GF-D8 (cell line): Measurements from ENCODE around the gene KHNYN.
"Not testable (repeated sequence)": the region's sequence is repeated elsewhere in the genome, so short reads cannot be mapped to it uniquely, and the experiment has no call there.

ENCODE experiments used
- DNase-seq: peaks from one replicate; lab custom pipeline; 2025; lab: John Stamatoyannopoulos, UW

KHNYN gene

GRCh38 chr14:24429395-24430142, at the start of gene KHNYN, which contains the start of gene CBLN3:
KHNYN (plus strand) TSS chr14:24429954; CDS start chr14:24430731, 777 bp downstream.
CBLN3 (minus strand) TSS chr14:24429668; CDS start chr14:24429054, 614 bp downstream.
- DNase-seq = peak; percentile 67

DNA sequence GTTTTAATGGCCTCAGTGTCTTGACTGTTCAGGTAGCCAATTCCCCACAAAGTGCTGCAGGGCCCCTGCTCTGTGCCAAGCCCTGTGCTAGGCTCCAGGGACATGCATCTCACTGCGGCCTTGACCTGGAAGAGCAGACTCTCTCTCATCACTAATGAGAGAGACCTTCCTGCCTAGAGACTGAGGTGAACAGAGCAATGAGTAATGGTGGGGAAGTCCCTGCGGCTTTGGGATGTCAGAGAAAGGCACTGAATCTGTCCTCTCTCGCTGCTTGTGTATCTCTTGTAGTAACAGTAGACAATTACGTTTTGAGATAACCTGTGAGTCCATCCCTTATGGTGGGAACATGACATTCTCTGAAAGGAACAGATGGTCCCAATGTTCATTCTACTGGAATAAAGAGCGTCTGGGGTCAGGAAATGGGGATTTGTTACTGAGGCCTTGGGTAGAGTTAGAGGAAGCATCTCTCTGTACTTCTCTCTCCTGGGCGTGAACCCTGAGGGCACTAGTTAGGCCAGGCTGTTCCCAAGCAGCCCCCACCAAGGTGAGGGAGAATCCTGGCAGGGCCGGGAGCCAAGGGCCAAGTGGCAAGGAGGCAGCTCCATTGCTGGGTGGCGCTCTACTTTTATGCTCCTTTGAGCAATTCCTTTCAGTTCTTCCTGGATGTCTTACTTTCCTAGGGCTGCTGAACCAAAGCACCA, 48.2 kb upstream of the KHNYN start:
- DNase-seq = no peak

GRCh38 chr14:24382064-24382371, 47.7 kb upstream of the KHNYN start:
- DNase-seq = no peak

- DNase-seq = no peak
These were observed 45.6 kb upstream of the KHNYN start for GRCh38 chr14:24384169-24384568.

DNA sequence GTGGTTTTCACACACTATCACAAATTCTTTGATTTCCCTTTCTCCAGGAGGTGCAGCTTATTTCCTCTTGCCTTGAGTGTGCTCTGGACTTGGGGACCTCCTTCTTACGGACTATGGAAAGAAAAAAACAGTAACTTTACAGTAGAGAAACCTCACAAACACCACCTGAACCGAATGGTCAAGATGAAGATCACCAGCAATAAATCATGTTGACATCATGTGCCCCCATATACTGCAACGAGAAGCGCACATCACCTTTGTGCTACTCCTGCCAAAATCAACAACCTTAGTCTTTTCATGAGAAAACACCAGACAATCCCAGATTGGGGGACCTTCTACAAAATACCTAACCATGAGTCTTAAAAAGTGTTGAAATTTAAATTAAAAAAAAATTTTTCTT, 44.2 kb upstream of the KHNYN start:
- no peak for DNase-seq

- no peak for DNase-seq
These were observed 42.8 kb upstream of the KHNYN start for GRCh38 chr14:24387009-24387345.

DNA sequence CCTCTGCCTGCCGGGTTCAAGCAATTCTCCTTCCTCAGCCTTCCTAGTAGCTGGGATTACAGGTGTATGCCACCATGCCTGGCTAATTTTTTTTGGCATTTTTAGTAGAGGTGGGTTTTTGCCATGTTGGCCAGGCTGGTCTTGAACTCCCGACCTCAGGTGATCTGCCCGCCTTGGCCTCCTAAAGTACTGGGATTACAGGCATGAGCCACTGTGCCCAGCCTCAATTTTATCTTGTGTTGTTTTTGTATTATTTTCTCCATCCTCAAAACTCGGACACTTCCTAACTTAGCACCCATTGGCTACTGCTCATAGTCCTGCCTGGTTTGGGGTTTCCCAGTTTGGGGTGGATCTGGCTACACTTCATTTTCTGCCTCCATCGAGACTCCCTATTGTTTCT, 42.2 kb upstream of the KHNYN start:
- DNase-seq = not testable (repeated sequence)

DNA sequence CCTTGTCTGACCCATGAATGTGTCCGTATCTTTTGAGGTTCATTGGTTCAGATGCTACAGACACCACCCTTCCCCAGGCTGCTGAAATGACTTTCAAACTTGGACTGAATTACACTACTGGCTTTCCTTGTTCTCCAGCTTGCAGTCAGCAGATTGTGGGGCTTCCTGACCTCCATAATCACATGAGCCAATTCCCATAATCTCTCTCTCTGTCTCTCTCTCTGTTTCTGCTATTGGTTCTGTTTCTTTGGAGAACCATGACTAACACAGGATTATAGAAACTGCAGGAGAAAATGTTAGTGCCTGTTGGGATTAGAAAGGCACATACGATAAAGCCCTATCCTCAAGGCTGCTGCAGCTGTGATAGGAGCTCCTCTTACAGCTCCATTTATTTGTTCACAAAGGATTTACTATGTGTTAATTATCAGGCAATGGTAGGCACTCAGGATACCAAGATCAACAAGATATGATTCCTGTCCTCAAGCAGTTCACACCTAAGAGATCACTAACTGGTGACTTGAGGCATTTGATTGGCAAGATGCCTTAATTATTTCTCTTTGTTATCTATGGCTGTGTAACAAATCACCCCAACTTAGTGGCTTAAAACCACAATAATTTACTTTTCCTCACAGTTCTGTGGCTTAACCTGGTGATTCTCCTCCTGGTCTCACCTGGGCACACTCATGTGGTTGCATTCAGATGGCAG, 41.1 kb upstream of the KHNYN start:
- no peak for DNase-seq

GRCh38 chr14:24389226-24389848, 40.4 kb upstream of the KHNYN start:
- no peak for DNase-seq

GRCh38 chr14:24390701-24391468, 38.9 kb upstream of the KHNYN start:
- DNase-seq = no peak

DNA sequence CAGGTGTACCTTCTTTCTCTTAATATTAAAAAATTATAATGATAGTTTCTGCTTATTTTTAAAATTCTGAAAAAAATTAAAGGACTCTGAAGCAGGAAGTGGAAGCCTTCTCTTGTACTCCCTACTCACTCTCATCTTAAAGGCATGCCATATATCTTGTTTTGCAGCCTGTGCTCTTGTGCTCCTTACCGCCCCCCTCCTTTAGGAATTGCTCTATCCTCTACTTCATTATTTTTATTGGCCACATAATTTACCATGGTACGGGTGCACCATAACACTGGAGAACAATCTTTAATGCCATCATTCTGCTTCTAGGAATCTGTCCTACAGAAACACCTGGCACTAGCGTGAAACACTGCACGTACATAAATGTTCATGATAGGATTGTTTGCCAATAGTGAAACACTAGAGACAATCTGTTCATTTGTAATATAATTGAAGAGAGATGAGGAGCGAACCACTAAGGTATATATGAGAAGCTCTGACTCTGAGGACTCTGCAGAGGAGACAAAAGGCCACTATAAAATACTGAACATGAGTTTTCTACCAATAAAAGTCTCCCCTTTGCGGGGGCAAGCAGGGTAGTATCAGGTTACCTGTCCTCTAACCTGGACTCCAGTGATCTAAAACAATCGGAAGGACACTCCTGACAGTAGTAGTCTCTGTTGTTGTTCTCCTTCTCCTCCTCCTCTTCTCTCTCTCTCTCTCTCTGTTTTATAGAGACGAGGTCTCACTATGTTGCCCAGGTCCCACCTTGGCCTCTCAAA, 37.2 kb upstream of the KHNYN start:
- no peak for DNase-seq

GRCh38 chr14:24394275-24394674, 35.5 kb upstream of the KHNYN start:
- no peak for DNase-seq

GRCh38 chr14:24395609-24396582, 33.9 kb upstream of the KHNYN start:
- DNase-seq = peak; percentile 28

DNA sequence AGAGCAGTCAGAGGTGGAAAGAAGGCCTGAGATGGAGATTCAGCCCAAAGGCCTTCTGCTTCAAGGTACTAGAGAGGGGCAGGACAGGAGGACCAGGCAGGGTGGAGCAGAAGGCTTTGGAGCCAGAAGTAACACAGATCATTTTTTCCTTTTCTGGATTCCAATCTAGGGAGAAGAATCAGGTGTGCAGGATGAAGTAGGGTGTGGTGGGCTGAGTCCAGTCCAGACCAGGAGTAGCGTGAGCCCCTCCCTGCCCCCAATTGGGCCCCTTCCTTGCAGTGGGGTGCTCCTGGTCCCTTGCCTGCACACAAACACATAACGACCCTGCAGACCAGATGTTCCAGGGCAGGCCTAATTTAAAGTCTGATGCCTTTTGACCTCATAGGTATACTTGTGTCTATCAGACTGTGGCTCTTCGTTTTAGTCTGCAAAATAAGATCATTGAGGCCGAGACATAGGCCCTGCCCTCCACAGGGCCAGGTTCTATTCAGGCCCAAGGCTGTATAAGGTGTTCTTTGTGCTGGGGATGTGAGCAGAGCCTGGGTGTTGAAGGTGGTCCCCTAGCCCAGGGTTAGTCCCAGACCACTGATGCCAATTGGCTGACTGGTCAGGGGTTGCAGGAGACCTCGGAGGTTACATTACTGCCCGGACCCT, 32.0 kb upstream of the KHNYN start:
- no peak for DNase-seq

DNA sequence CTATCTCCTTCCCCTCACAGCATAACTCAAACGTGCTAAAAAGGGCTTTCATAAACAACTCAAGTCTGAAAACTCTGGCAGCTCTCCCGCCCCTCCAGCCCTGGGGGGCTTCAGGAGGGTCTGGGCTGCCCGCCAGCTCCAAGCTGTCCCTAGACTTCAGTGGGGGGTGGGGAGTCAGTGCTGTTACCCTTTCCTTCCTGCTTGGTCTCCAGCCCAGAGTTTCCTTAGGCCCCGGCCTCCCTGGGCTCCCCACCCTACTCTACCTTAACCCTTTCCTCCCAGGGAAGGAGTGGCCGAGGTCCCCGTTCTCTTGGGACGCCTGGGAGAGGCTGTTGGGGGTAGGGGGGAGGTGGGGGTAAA, 31.5 kb upstream of the KHNYN start:
- DNase-seq = no peak

- DNase-seq = no peak
These were observed 30.9 kb upstream of the KHNYN start, which contains the start of gene NYNRIN for GRCh38 chr14:24398653-24399446. NYNRIN (plus strand) TSS chr14:24399003; CDS start chr14:24399247, 244 bp downstream.

DNA sequence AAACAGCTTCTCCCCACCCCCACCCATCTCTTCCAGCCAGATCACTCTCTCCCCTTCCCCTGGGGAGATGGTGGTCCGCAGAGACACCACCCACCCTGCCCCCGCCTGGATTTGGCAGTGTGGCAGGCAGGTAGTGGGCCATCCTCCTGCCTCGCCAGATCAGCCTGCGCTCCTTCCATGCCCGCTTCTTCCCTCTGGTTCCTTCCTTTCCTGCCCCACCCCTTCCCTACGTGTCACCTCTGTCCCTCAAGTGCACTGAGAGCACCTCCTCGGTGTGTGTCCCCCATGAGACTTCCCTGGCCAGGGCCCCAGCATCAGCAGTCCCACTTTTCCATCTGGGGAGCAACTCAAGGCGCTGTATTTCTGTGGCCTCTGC, 30.3 kb upstream of the KHNYN start:
- DNase-seq = no peak

GRCh38 chr14:24399999-24400718, 29.6 kb upstream of the KHNYN start:
- DNase-seq = no peak
